ENCODE results near the gene NEK10. TPM values are rescaled to one million over a fixed set of nuclear protein-coding genes. Genes with fewer than 3 reads are reported as not detected.

NEK10 gene
- total RNA-seq, 4 donors from 2014 or later = 1.6 to 2.6 (median 2.0) TPM

DNA sequence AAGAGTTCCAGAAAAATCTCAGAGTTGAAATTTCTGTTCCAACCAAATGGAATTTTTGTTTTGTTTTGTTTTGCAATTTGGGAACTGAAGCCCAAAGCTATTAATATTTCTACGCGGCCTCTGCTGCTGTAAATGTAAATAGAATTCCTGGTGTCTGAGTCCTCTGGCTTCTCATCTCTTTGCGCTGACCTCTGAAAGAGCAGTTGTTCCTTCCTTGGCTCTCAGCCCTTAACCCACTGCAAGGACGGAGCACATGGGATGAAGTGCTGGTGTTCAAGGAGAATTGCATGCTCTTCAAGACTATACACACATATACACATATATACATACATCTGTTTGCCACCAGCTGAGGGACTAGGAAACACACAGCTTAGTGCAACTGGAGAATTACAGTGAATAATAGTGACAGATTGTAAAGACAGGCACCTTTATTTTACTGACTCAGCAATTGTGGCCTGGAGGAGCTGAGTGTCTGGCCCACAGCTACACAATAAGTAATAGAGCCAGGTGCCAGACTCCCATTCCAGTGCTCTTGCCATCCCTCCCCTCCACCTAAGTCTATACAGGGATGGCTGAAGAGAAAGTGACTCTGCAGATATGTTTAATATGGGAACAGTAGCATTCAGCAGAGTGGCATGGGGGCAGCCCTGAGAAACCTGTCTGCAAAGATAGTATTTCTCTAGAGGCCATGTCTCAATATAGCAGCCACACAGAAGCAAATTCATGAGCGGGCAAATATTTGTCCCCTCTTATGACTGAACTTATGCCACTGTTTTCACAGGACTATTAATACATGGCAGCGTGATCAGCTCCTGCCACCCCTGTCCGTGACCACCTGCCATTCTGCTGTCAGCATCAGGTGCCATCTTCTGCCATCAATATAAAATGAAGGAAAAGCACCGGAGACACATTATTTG is 42.3 kb downstream of the NEK10 start:
- no peaks in the 10 kb centered on the region for H3K4me1 ChIP-seq

GRCh38 chr3:27326202-27326601 is 43.0 kb downstream of the NEK10 start:
- TF ChIP-seq CTCF (IDR thresholded peaks at IDR 0.05) (no peak), POLR2A (IDR thresholded peaks at IDR 0.05) (no peak)
- WGBS, 2 donors = 88 to 93% methylated on average over 1 of the region's 1 CpG
- no peaks in the 10 kb centered on the region for H3K9me3 ChIP-seq
- H3K27me3 ChIP-seq = no peaks in the 10 kb centered on the region
- H3K36me3 ChIP-seq = no peaks in the 10 kb centered on the region
- intact Hi-C loops (cut with DNase I) = no loop called here
- no peak overlapping the region for H3K27ac ChIP-seq
- DNase-seq = no peak
- H3K4me1 ChIP-seq = no peaks in the 10 kb centered on the region
- H3K4me3 ChIP-seq (replicated peaks in 1 of 3) = no peak overlapping the region

More for the DNA sequence above, 42.3 kb downstream of the NEK10 start:
- no peak for DNase-seq
- Histone ChIP-seq H3K9me3 (no peaks in the 10 kb centered on the region), H3K27me3 (no peaks in the 10 kb centered on the region), H3K36me3 (no peaks in the 10 kb centered on the region), H3K27ac (no peak overlapping the region), H3K4me3 (replicated peaks in 1 of 3) (no peak overlapping the region)
- TF ChIP-seq CTCF (IDR thresholded peaks at IDR 0.05) (no peak), POLR2A (IDR thresholded peaks at IDR 0.05) (no peak)
- WGBS, 2 donors = 88 to 90% methylated on average over 8 of the region's 8 CpGs
- intact Hi-C loops (cut with DNase I) = no loop called here

DNA sequence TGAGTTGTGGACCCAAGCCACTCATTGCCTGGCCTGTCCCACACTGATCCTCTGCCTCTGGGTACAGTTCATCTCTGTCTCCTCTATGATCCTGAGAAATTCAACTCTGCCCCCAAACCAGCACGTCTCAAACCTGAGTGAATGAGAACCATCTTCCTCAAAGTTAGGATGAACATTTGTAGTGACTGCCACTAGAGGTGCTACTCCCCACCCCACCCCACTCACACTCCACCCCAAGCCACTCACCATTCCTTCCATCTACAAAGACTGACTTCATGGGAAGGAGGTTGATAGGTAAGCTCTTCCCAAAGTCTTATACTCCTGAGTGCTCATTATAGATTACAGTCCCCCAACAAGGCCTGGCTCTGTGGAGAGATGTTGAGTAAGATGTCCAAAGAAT is 43.8 kb downstream of the NEK10 start:
- intact Hi-C loops (cut with DNase I) = no loop called here
- WGBS, 2 donors = 78 to 94% methylated on average over 1 of the region's 1 CpG
- H3K27me3 ChIP-seq = no peaks in the 10 kb centered on the region
- H3K4me3 ChIP-seq (replicated peaks in 1 of 3) = no peak overlapping the region
- DNase-seq = no peak
- TF ChIP-seq CTCF (IDR thresholded peaks at IDR 0.05) (no peak), POLR2A (IDR thresholded peaks at IDR 0.05) (no peak)
- no peaks in the 10 kb centered on the region for H3K9me3 ChIP-seq
- no peak overlapping the region for H3K27ac ChIP-seq
- H3K4me1 ChIP-seq = no peaks in the 10 kb centered on the region
- no peaks in the 10 kb centered on the region for H3K36me3 ChIP-seq

DNA sequence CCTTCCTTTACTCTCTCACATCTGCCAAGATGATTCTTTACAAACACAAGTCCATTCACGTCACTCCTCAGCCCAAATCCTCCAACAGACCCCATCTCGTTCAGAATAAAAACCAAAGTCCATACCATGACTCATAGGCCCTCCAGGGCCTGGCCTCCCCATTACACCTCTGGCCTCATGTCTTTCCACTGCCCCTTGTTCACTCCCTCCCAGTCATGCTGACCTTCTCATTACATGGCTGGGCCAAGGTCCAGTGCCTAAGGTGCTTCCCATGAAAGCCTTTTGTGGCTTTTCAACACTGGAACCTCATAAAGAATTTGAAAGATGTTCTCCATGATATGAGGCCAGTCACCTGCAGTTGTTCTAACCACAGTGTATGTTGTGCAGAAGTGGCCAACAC is 44.5 kb downstream of the NEK10 start:
- Histone ChIP-seq H3K4me1 (no peaks in the 10 kb centered on the region), H3K36me3 (no peaks in the 10 kb centered on the region), H3K9me3 (no peaks in the 10 kb centered on the region), H3K27ac (no peak overlapping the region), H3K4me3 (replicated peaks in 1 of 3) (no peak overlapping the region), H3K27me3 (no peaks in the 10 kb centered on the region)
- DNase-seq = no peak
- intact Hi-C loops (cut with DNase I) = no loop called here
- TF ChIP-seq POLR2A (IDR thresholded peaks at IDR 0.05) (no peak), CTCF (IDR thresholded peaks at IDR 0.05) (no peak)
- WGBS, 2 donors = 86 to 91% methylated on average over 2 of the region's 2 CpGs

- no peak for TF ChIP-seq CTCF (IDR thresholded peaks at IDR 0.05)
- TF ChIP-seq POLR2A (IDR thresholded peaks at IDR 0.05) = no peak
- intact Hi-C loops (cut with DNase I) = no loop called here
- H3K36me3 ChIP-seq = no peaks in the 10 kb centered on the region
- H3K27ac ChIP-seq = no peak overlapping the region
- DNase-seq = no peak
- no peaks in the 10 kb centered on the region for H3K9me3 ChIP-seq
- H3K4me1 ChIP-seq = no peaks in the 10 kb centered on the region
- H3K4me3 ChIP-seq (replicated peaks in 1 of 3) = no peak overlapping the region
- H3K27me3 ChIP-seq = no peaks in the 10 kb centered on the region
- 77 to 82% methylated on average over 3 of the region's 3 CpGs for WGBS, 2 donors
These were observed 46.1 kb downstream of the NEK10 start for GRCh38 chr3:27323087-27323570.

All from thyroid gland (tissue), 4 donors.